HG03378 (cell line): Measurements from ENCODE around the gene PSMC3.
"Not testable (repeated sequence)": the region's sequence is repeated elsewhere in the genome, so short reads cannot be mapped to it uniquely, and the experiment has no call there.

Source experiments
- ATAC-seq: cut with Tn5 transposase; IDR thresholded peaks from one replicate; pipeline ENCODE4 v1.9.1; 2021; ENCODE audit warnings: mild to moderate bottlenecking, moderate library complexity; ENCODE audit not compliant: unreplicated experiment

The PSMC3 gene

DNA sequence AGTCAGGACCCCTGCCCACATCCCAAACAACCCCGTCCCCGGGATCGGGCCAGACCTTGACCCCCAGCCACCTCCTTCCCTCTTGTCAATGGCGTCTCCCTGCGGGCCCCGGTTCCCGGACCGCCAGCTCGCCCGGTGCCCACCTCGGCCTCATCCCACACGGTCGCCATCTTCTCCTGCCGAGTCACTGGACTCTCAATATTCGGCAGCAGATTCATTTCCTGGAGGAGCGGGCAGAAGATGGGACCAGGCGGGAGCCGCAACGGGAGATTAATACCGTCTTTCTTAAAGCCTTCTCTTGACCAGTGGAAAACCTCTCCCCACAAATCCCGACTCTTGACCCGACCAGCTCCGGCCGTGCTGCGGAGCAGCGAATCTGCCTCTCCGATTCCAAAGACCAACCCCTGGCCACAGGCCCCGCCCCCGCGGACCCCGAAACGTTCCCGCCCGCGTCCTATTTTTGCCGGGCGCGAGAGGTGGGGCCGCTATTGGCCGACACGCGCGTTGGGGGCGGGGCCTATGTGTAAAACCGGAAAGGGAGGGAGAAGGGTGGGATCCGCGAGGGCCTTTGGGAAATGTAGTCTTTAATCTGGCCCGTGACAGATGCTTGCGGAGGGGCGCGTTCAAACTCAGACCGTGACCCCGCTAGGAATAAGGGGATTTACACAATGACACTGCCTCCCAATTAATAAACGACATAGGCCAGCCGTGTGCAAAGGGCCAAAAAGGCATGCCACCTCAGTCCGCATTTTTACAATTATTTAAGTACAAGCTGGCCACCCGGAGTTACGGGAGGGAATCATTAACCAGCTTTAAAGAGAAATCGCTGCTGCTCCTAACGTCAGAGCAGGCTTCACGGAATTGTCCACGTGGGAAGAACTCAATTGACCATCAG lies at the start of gene PSMC3:
Gene PSMC3, minus strand, starts transcription at position 378 of the 895 bp plus-strand sequence. Its CDS starts 160 bp downstream, at position 218.
- peak; percentile 78 for ATAC-seq

- ATAC-seq = no peak
Observed at GRCh38 chr11:47470671-47471070, 44.4 kb upstream of the PSMC3 start.

DNA sequence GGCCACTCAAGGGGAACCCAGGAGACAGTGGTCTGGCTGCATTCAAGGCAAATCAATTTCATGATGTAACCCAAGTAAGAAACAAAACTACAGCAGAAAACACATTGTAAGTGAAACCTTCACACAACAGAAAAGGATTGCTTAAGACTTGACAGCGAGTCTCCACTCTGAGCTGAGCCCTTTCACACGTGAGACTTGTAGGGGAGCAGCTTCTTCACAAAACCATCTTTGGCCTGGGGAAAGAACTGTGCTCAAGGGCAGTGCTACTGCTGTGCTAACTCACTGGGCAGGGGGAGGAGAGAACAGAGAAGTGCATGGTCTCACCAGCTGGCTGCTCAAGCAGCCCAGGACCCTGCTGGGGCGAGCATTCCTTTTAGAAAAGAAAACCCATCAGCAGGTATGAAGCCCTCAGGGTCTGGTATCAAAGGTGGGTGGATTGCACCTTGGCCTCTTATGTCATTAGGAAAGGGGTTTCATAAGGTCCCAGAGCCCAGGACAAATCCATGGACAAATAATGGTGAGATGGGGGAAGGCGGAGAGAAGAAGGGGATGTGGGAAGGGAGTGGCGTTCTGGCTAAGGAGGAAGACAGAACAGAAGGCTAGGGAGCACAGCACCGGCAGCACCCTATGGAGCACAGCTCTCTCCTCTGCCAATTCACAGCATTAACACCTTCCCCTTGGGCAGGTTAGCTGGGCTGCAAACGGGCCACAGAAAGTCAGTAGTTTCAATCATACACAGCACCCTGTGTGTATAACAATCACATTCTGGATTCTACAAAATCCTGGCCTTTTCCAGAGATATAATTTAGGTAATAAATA lies 43.3 kb upstream of the PSMC3 start:
- ATAC-seq = no peak

GRCh38 chr11:47468598-47469214 lies 42.5 kb upstream of the PSMC3 start:
- no peak for ATAC-seq

GRCh38 chr11:47467357-47467756 lies 41.1 kb upstream of the PSMC3 start:
- no peak for ATAC-seq

DNA sequence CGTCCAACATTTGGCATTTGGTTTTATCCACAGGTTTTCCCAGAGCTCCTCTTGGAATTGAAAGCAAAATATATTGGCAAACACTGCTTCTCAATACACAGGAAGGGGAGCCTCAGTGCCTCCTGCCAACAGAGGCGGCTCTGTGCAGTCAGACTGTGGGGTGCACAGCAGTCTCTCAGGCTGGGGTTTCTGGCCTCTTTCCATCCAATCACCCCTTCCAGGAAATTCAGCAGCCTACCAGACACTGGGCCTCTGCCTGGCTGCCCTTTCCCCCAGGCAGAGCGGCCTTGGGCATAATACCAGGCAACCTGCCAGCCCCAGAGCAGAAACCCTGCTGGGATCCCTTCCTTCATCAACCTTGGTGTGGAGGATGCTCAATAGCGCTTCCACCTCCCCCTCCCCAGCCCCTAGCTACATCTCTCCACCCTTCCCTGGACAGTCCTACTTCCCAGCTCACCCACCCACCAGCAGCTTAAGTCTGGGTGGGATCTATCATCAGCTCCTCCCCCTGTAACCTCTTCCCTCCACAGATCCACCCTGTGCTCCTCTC lies 40.5 kb upstream of the PSMC3 start:
- ATAC-seq = no peak

GRCh38 chr11:47466201-47466600 lies 40.0 kb upstream of the PSMC3 start:
- no peak for ATAC-seq

GRCh38 chr11:47464483-47464882 lies 38.2 kb upstream of the PSMC3 start:
- ATAC-seq = no peak

DNA sequence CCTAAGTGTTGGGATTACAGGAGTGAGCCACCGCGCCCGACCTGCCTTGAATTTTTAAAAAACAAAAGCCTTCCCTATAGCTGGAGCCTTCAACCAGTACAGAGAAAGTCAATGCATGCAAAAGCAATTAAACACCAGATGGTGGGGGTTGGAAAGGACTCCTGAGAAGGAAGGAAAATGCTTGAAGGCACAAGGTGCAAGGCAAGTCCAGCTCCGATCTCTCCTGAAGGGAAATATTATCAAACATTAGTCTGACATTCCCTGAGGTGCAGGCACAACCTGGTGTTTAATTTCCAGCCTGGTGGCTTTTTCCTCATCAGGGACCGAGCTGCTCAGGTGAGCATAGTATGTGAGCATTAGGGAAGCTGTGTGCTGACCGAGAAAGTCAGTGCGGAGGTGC lies 35.6 kb upstream of the PSMC3 start:
- no peak for ATAC-seq

GRCh38 chr11:47460571-47461235 lies 34.5 kb upstream of the PSMC3 start:
- no peak for ATAC-seq

DNA sequence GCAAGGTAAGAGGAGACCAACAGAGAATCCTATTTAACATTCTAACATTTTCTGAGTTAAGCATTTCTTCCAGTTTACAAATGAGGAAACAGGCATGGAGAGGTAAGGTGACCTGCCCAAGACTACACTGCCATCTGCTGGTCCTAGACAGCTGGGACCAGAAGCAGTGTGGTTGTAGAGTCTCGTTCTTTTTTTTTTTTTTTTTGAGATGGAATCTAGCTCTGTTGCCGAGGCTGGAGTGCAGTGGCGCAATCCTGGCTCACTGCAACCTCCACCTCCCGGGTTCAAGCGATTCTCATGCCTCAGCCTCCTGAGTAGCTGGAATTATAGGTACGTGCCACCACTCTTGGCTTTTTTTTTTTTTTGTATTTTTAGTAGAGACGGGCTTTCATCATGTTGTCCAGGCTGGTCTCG lies 28.0 kb upstream of the PSMC3 start:
- ATAC-seq = not testable (repeated sequence)

- ATAC-seq = no peak
Observed at GRCh38 chr11:47453365-47453764, 27.1 kb upstream of the PSMC3 start.

- ATAC-seq = no peak
Observed at GRCh38 chr11:47451990-47452389, 25.8 kb upstream of the PSMC3 start.

- ATAC-seq = no peak
Observed at GRCh38 chr11:47451436-47451835, 25.2 kb upstream of the PSMC3 start.

GRCh38 chr11:47449541-47449940 lies 23.3 kb upstream of the PSMC3 start:
- no peak for ATAC-seq

DNA sequence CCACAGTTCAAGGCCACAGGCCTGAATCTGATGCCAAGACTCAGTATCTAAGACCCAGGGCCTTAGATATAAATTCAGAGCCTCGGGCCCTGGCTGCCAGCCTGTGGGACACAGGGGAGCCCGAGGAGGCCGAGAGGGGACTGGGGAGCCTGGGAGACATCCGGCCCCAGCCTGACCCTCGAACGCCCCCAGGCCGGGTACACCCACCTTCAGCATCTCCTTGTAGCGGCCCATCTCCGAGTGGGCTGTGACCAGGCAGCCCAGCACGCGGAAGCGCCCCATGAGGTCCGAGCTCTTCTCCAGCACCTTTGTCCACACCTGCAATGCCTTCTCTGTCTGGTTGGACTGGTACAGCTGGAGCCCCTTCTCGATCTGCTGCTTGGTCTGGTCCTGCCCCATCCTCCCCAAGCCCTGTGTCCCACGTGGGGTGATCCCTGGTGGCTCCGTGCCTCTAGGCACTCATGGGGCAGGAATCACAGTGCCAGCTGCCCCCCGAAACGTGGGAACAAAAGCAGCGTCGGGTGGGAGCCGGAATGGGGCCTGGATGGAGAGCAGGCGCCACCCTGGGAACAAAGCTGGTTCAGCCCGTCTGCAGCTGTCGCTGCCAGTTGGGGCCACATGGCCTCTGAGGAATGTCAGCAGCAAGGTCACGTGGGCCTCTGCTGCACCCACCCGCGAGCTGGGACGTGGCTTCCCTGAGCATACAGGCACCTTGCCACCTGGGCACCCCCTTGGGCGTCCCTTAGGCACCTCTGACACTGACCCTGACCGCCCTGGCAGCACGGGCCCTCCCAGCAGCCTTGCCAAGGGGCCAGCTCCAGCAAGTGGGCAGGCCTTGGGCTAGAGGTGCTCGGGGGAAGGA lies 22.6 kb upstream of the PSMC3 start, which contains the start of gene RAPSN:
Gene RAPSN, minus strand, starts transcription at position 571 of the 862 bp plus-strand sequence. Its CDS starts 172 bp downstream, at position 399.
- no peak for ATAC-seq

GRCh38 chr11:47447906-47448305 lies 21.7 kb upstream of the PSMC3 start:
- ATAC-seq = no peak

DNA sequence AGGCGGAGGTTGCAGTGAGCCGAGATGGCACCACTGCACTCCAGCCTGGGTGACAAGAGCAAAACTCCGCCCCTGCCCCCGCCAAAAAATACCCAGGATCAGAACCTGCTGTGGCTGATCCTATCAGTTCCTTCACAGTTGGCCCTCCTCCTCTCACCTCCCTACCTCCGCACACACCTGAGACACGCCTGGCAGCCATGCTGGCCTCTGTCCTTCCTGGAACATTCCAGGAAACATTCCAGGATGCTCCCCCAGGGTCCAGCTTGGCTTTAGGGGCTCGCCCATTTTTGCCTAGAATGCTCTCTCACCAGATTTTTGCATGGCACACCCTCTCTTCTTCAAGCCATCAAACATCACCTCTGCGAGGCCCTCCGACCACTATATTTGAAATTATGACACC lies 20.6 kb upstream of the PSMC3 start:
- ATAC-seq = no peak

DNA sequence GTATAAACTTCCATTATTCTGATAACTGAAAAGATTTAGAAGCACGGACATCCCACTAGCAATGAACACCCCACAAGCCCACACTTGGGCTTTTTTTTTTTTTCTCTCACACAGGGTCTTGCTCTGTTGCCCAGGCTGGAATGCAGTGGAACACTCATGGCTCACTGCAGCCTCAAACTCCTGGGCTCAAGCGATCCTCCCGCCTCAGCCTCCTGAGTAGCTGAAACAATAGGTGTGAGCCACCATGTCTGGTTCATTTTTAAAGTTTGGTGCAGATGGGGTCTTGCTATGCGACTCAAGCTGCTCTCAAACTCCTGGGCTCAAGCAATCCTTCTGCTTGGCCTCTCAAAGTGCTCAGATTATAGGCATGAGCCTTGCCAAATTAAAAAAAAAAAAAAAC lies 19.6 kb upstream of the PSMC3 start:
- no peak for ATAC-seq

GRCh38 chr11:47443817-47444216 lies 17.6 kb upstream of the PSMC3 start:
- ATAC-seq = no peak
